Activated T-cell treated with anti-CD3 and anti-CD28 coated beads for 4 hours (primary cell): ENCODE results near the gene USP3.
"Not testable (repeated sequence)": the region's sequence is repeated elsewhere in the genome, so short reads cannot be mapped to it uniquely, and the experiment has no call there.

Source experiments
- DNase-seq: peaks from one replicate; pipeline ENCODE4 v3.0.0-alpha.2; 2020

The USP3 gene

GRCh38 chr15:63617147-63617546 lies 112.8 kb downstream of the USP3 start:
- not testable (repeated sequence) for DNase-seq

- not testable (repeated sequence) for DNase-seq
Measured at GRCh38 chr15:63617627-63618026, 113.2 kb downstream of the USP3 start.

GRCh38 chr15:63620760-63621159 lies 116.4 kb downstream of the USP3 start:
- not testable (repeated sequence) for DNase-seq

- no peak for DNase-seq
Measured at GRCh38 chr15:63623232-63623969, 119.0 kb downstream of the USP3 start.

- DNase-seq, result no peak
Measured at GRCh38 chr15:63626955-63627354, 122.6 kb downstream of the USP3 start.

GRCh38 chr15:63628123-63628822 lies 123.9 kb downstream of the USP3 start:
- DNase-seq, result no peak

- DNase-seq, result no peak
Measured at GRCh38 chr15:63630036-63630751, 125.8 kb downstream of the USP3 start.

- no peak for DNase-seq
Measured at GRCh38 chr15:63633312-63633711, 128.9 kb downstream of the USP3 start.

- DNase-seq, result no peak
Measured at GRCh38 chr15:63634154-63634553, 129.8 kb downstream of the USP3 start.

GRCh38 chr15:63636518-63637061 lies 132.2 kb downstream of the USP3 start:
- no peak for DNase-seq

GRCh38 chr15:63638839-63639238 lies 134.4 kb downstream of the USP3 start:
- DNase-seq, result no peak

- DNase-seq, result no peak
Measured at GRCh38 chr15:63640146-63640545, 135.8 kb downstream of the USP3 start.
